Ovary (tissue), 9 donors: ENCODE results near the gene BMP2K. TPM values are rescaled to one million over a fixed set of nuclear protein-coding genes. Genes with fewer than 3 reads are reported as not detected.

ENCODE experiments used
- DNase-seq, 5 donors: peaks; one replicate each; pipeline ENCODE4 v3.0.0-alpha.2; 2019 to 2020
- H3K27ac ChIP-seq, 2 donors: fragments of 200-600 bp; one replicate each; pipeline versions ENCODE4 v1.5.1 to v1.8.0; 2019 to 2022
- H3K27me3 ChIP-seq: fragments of 200-600 bp; one replicate; pipeline ENCODE4 v1.8.0; 2022
- H3K36me3 ChIP-seq: fragments of 200-600 bp; sonication (generic); one replicate; pipeline ENCODE4 v1.5.1; 2019
- H3K4me1 ChIP-seq: one replicate; pipeline ENCODE4 v1.8.1; 2013; ENCODE audit warnings: mild to moderate bottlenecking, moderate library complexity; ENCODE audit not compliant: insufficient read depth
- H3K4me3 ChIP-seq: fragments of 200-600 bp; sonication (generic); one replicate; pipeline ENCODE4 v1.5.1; 2017
- H3K9me3 ChIP-seq, 2 donors: fragments of 200-600 bp in 1 of 2; sonication (generic) in 1 of 2; one replicate each; pipeline versions ENCODE4 v1.5.1 to v1.8.1; 2013 to 2019; ENCODE audit warnings: mild to moderate bottlenecking in 1 of 2, moderate library complexity in 1 of 2
- CTCF ChIP-seq, 3 donors: fragments of 450-650 bp in 2 of 3; fragments of 200-600 bp in 1 of 3; IDR thresholded peaks; one replicate each; pipeline versions ENCODE4 v1.5.1 to v1.8.0; 2016 to 2022; ENCODE audit warnings: antibody characterized with exemption in 3 of 3, mild to moderate bottlenecking in 1 of 3
- EP300 ChIP-seq: sonication (generic); formaldehyde crosslinking; IDR thresholded peaks from one replicate; pipeline ENCODE4 v1.6.1; 2017; ENCODE audit warnings: antibody characterized with exemption
- POLR2A ChIP-seq: fragments of 450-650 bp; IDR thresholded peaks from one replicate; pipeline ENCODE4 v1.6.1; 2017; ENCODE audit warnings: antibody characterized with exemption, mild to moderate bottlenecking, moderate library complexity
- WGBS, 3 donors: extraction: QIAGEN DNeasy Blood & Tissue Kit in 1 of 3; methylation state at CpG; one replicate each; pipeline versions ENCODE4 v1.1.5 to v1.1.7; 2013 to 2017; 5-methylcytosine and 5-hydroxymethylcytosine counted together
- intact Hi-C, 4 donors: fragments of 100-400 bp; cut with DNase I; formaldehyde crosslinking; loops; one replicate each; pipeline versions ENCODE4 v1.11.0 to v1.15.1; 2022 to 2023
- polyA plus RNA-seq, 2 donors: library from polyadenylated mRNA; stranded (reverse); fragments of 200-250 nt in 1 of 2; fragments of 350-450 nt in 1 of 2; fragmentation: Illumina TruSeq in 1 of 2; extraction: RNeasy Lipid Tissue Mini Kit (QIAGEN cat#74804) in 1 of 2; gene quantifications; one replicate each; pipeline ENCODE4 v1.2.3, GENCODE V29; 2013 to 2014
- total RNA-seq, 7 donors: library from RNA; depleted of rRNA in 2 of 7; stranded (reverse); fragments of >200 nt in 2 of 7; fragmentation: NEBNext Ultra II Directional in 3 of 7; extraction: Animal tissue kit (Norgen Biotek cat#: 25700) in 3 of 7; gene quantifications; one replicate each; pipeline versions ENCODE4 v1.1.0 to v1.2.4, GENCODE V29; 2016 to 2023
- donor health status: DM: no; HTN: no; CAD: no; lungs with moderate emphysema.
- donor health status: DM: no; HTN: no; CAD: no.
- donor health status: Bipolar disorder and iron deficiency.
- donor health status: DM: yes; HTN: yes; CAD: no.
- donor health status: DM: no; HTN: no; CAD: no.
- donor health status: DM: yes; HTN: yes; CAD: no.

BMP2K gene
- total and polyA plus RNA-seq, 9 donors: 4.8 to 57.3 (median 21.2) TPM

- Histone ChIP-seq H3K27ac (no peak overlapping the region), H3K36me3 (no peaks in the 10 kb centered on the region), H3K4me3 (no peak overlapping the region), H3K9me3 (no peaks in the 10 kb centered on the region), H3K27me3 (no peaks in the 10 kb centered on the region), H3K4me1 (no peaks in the 10 kb centered on the region)
- intact Hi-C loops: no loop called here
- 94 to 95% (median 95%) methylated on average over 4 of the region's 4 CpGs for WGBS, 3 donors
- DNase-seq: no peak
- TF ChIP-seq CTCF (IDR thresholded peaks at IDR 0.05) (no peak), POLR2A (no peak), EP300 (no peak)
Measured at GRCh38 chr4:78797777-78798284, 21.7 kb downstream of the BMP2K start.

- no peaks in the 10 kb centered on the region for H3K27me3 ChIP-seq
- WGBS, 3 donors: 95 to 98% (median 97%) methylated on average over 5 of the region's 5 CpGs
- H3K27ac ChIP-seq: no peak overlapping the region
- H3K36me3 ChIP-seq: no peaks in the 10 kb centered on the region
- TF ChIP-seq EP300: no peak
- TF ChIP-seq POLR2A: no peak
- no peak for TF ChIP-seq CTCF (IDR thresholded peaks at IDR 0.05)
- no peaks in the 10 kb centered on the region for H3K4me1 ChIP-seq
- intact Hi-C loops: no loop called here
- no peaks in the 10 kb centered on the region for H3K9me3 ChIP-seq
- DNase-seq: no peak
- no peak overlapping the region for H3K4me3 ChIP-seq
Measured at GRCh38 chr4:78799551-78800495, 23.7 kb downstream of the BMP2K start.

- no peaks in the 10 kb centered on the region for H3K9me3 ChIP-seq
- H3K27ac ChIP-seq: no peak overlapping the region
- H3K4me1 ChIP-seq: no peaks in the 10 kb centered on the region
Measured at GRCh38 chr4:78800965-78801364, 24.8 kb downstream of the BMP2K start.

GRCh38 chr4:78803983-78804382 is 27.8 kb downstream of the BMP2K start:
- Histone ChIP-seq H3K27me3 (no peaks in the 10 kb centered on the region), H3K27ac (no peak overlapping the region), H3K4me3 (no peak overlapping the region), H3K36me3 (no peaks in the 10 kb centered on the region), H3K4me1 (no peaks in the 10 kb centered on the region), H3K9me3 (no peaks in the 10 kb centered on the region)
- TF ChIP-seq EP300 (no peak), POLR2A (no peak), CTCF (IDR thresholded peaks at IDR 0.05) (no peak)
- no peak for DNase-seq
- WGBS, 3 donors: 91 to 100% (median 98%) methylated on average over 1 of the region's 1 CpG
- intact Hi-C loops: no loop called here

More at GRCh38 chr4:78800965-78801364, 24.8 kb downstream of the BMP2K start:
- TF ChIP-seq EP300 (no peak), CTCF (IDR thresholded peaks at IDR 0.05) (no peak), POLR2A (no peak)
- Histone ChIP-seq H3K36me3 (no peaks in the 10 kb centered on the region), H3K27me3 (no peaks in the 10 kb centered on the region), H3K4me3 (no peak overlapping the region)
- intact Hi-C loops: no loop called here
- no peak for DNase-seq
